NB4 (cell line): ENCODE measurements around the gene ANAPC16.

Experiments
- CTCF ChIP-seq: IDR thresholded peaks from one replicate; pipeline ENCODE4 v1.5.1; 2012; ENCODE audit warnings: low read depth, low read length
- MAX ChIP-seq: IDR thresholded peaks from 2 replicates; pipeline ENCODE4 v1.6.1; 2011; ENCODE audit warnings: low read depth, low read length

- TF ChIP-seq MAX (no peak), CTCF (no peak)
Measured at GRCh38 chr10:72276421-72277339, 60.9 kb downstream of the ANAPC16 start.
